Liver (tissue), 3 donors: ENCODE results near the gene BRIP1.

Source experiments
- ATF3 ChIP-seq: IDR thresholded peaks from 2 replicates; pipeline ENCODE4 v1.6.1; 2016; ENCODE audit warnings: antibody characterized with exemption
- CTCF ChIP-seq: fragments of 150-350 bp; IDR thresholded peaks from 2 replicates; pipeline ENCODE4 v1.5.1; 2017; ENCODE audit warnings: improper control_type of control experiment, low read depth, low read length; ENCODE audit not compliant: missing input control
- EGR1 ChIP-seq, 2 donors: IDR thresholded peaks; 2 replicates each; pipeline ENCODE4 v1.6.1; 2016 to 2018; ENCODE audit warnings: antibody characterized with exemption in 2 of 2, low read depth in 2 of 2
- FOXA1 ChIP-seq: IDR thresholded peaks from 2 replicates; pipeline ENCODE4 v1.6.1; 2016; ENCODE audit warnings: antibody characterized with exemption
- GABPA ChIP-seq, 2 donors: IDR thresholded peaks in 1 of 2; conservative IDR thresholded peaks in 1 of 2; 2 replicates each; pipeline ENCODE4 v1.6.1; 2016; ENCODE audit warnings: antibody characterized with exemption in 2 of 2, mild to moderate bottlenecking in 1 of 2, moderate library complexity in 1 of 2
- HNF4A ChIP-seq, 2 donors: conservative IDR thresholded peaks; 2 replicates each; pipeline ENCODE4 v1.6.1; 2016; ENCODE audit warnings: antibody characterized with exemption in 2 of 2, mild to moderate bottlenecking in 2 of 2
- MAX ChIP-seq: IDR thresholded peaks from 2 replicates; pipeline ENCODE4 v1.6.1; 2016; ENCODE audit warnings: antibody characterized with exemption
- NR2F2 ChIP-seq: IDR thresholded peaks from 2 replicates; pipeline ENCODE4 v1.6.1; 2016; ENCODE audit warnings: antibody characterized with exemption
- RAD21 ChIP-seq, 2 donors: IDR thresholded peaks; 2 replicates each; pipeline ENCODE4 v1.6.1; 2016; ENCODE audit warnings: antibody characterized with exemption in 2 of 2, mild to moderate bottlenecking in 2 of 2
- RXRA ChIP-seq, 2 donors: IDR thresholded peaks; 2 replicates each; pipeline ENCODE4 v1.6.1; 2017 to 2018; ENCODE audit warnings: antibody characterized with exemption in 2 of 2, mild to moderate bottlenecking in 1 of 2
- TAF1 ChIP-seq: conservative IDR thresholded peaks from 2 replicates; pipeline ENCODE4 v1.6.1; 2016; ENCODE audit warnings: antibody characterized with exemption, mild to moderate bottlenecking
- YY1 ChIP-seq: IDR thresholded peaks from 2 replicates; pipeline ENCODE4 v1.6.1; 2016; ENCODE audit warnings: antibody characterized with exemption, mild to moderate bottlenecking
- ZBTB33 ChIP-seq: IDR thresholded peaks from 2 replicates; pipeline ENCODE4 v1.6.1; 2016; ENCODE audit warnings: antibody characterized with exemption
- donor health status: healthy.
- donor health status: healthy.

- TF ChIP-seq CTCF (no peak), RAD21 (IDR thresholded peaks at IDR 0.05) (no peak), ZBTB33 (no peak), FOXA1 (no peak), NR2F2 (no peak), MAX (no peak), TAF1 (no peak), ATF3 (no peak), GABPA (IDR thresholded peaks at IDR 0.05 in 1 of 2, conservative IDR thresholded peaks at IDR 0.05 in 1 of 2) (no peak), HNF4A (conservative IDR thresholded peaks at IDR 0.05) (no peak), YY1 (no peak), RXRA (IDR thresholded peaks at IDR 0.05) (no peak), EGR1 (IDR thresholded peaks at IDR 0.05; ENCODE audit: low read depth in 2 of 2) (no peak)
Observed at GRCh38 chr17:61723183-61723582, 140.1 kb downstream of the BRIP1 start.
